OCI-LY3 (cell line): ENCODE measurements around the gene CCS.

Experiments used
- H2AFZ ChIP-seq: fragments of 200-600, 300-600 bp; shearing (Covaris generic); 2 replicates; pipeline ENCODE4 v1.6.0; 2014; ENCODE audit warnings: antibody characterized with exemption, low read depth, low read length
- H3K27ac ChIP-seq: fragments of 200-600, 300-600 bp; sonication (generic); 2 replicates; pipeline ENCODE4 v1.5.1; 2014; ENCODE audit warnings: mild to moderate bottlenecking, low read length, moderate library complexity, mixed read lengths
- H3K27me3 ChIP-seq: fragments of 200-600, 300-600 bp; sonication (generic); 2 replicates; pipeline ENCODE4 v1.6.1; 2014; ENCODE audit warnings: low read depth, low read length, mixed read lengths
- H3K36me3 ChIP-seq: fragments of 200-600, 300-600 bp; sonication (generic); replicated peaks from 2 replicates; pipeline ENCODE3; 2014; ENCODE audit warnings: low read depth, low read length, mixed read lengths
- H3K4me1 ChIP-seq: fragments of 300-600, 200-600 bp; sonication (generic); 2 replicates; pipeline ENCODE4 v1.6.1; 2014; ENCODE audit warnings: low read length, mixed read lengths
- H3K4me2 ChIP-seq: fragments of 200-600, 300-600 bp; sonication (generic); 2 replicates; pipeline ENCODE4 v1.6.1; 2014; ENCODE audit warnings: low read length, mixed read lengths
- H3K4me3 ChIP-seq: fragments of 300-600, 200-600 bp; sonication (generic); 2 replicates; pipeline ENCODE4 v1.5.1; 2014; ENCODE audit warnings: antibody characterized with exemption, mild to moderate bottlenecking, low read length, moderate library complexity
- H3K79me2 ChIP-seq: fragments of 300-600, 200-600 bp; shearing (Covaris generic); 2 replicates; pipeline ENCODE4 v1.6.1; 2014; ENCODE audit warnings: mild to moderate bottlenecking, low read length, mixed read lengths
- H3K9ac ChIP-seq: fragments of 300-600, 200-600 bp; shearing (Covaris generic); 2 replicates; pipeline ENCODE4 v1.6.0; 2014; ENCODE audit warnings: mild to moderate bottlenecking, low read length, moderate library complexity
- H3K9me3 ChIP-seq: fragments of 200-600, 300-600 bp; shearing (Covaris generic); 2 replicates; pipeline ENCODE4 v1.6.1; 2014; ENCODE audit warnings: low read length, mixed read lengths; ENCODE audit not compliant: insufficient read depth
- H4K20me1 ChIP-seq: fragments of 200-600, 300-600 bp; sonication (generic); 2 replicates; pipeline ENCODE4 v1.6.1; 2016; ENCODE audit warnings: low read length, mixed read lengths; ENCODE audit not compliant: insufficient read depth
- EZH2phosphoT487 ChIP-seq: fragments of 200-600 bp; shearing (Covaris generic); IDR thresholded peaks from 2 replicates; pipeline ENCODE4 v1.6.1; 2018; ENCODE audit warnings: antibody characterized with exemption, mixed run types, low read depth
- TF ChIP-seq, protein P1 (sequence below): fragments of 200-600, 300-600 bp; sonication (generic); IDR thresholded peaks from 2 replicates; pipeline ENCODE4 v1.5.1; 2014; ENCODE audit warnings: antibody characterized with exemption, low read length, low read depth

Gene CCS

DNA sequence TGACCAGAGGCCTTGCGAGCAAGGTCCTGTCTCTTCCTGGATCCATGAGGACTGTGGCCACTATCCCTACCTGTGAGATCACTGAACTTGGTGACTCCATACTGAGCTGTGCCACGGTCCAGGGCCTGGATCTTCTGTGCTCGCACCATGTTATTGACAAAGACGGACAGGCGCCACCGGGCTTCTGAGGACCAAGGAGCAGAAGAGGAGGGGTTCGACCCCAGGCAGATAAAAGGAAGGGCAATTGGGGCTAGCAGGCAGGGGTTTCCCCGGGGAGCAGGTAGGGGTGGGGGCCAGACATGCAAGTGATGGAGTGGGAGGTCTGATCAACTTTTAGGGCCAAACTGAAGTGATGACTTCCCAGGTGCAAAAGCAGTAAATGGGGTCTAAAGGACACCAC lies 26.8 kb upstream of the CCS start:
- Histone ChIP-seq H3K27ac (no peak overlapping the region), H3K4me1 (no peaks in the 10 kb centered on the region), H3K79me2 (no peaks in the 10 kb centered on the region), H4K20me1 (no peaks in the 10 kb centered on the region), H3K4me2 (no peak overlapping the region), H2AFZ (no peak overlapping the region), H3K9ac (no peak overlapping the region), H3K36me3 (no peaks in the 10 kb centered on the region), H3K4me3 (no peak overlapping the region), H3K27me3 (0 out of 2 replicates have a peak, but pooled peaks cover 5% of the 10 kb centered on the region), H3K9me3 (no peaks in the 10 kb centered on the region)
- TF ChIP-seq, protein P1, sequence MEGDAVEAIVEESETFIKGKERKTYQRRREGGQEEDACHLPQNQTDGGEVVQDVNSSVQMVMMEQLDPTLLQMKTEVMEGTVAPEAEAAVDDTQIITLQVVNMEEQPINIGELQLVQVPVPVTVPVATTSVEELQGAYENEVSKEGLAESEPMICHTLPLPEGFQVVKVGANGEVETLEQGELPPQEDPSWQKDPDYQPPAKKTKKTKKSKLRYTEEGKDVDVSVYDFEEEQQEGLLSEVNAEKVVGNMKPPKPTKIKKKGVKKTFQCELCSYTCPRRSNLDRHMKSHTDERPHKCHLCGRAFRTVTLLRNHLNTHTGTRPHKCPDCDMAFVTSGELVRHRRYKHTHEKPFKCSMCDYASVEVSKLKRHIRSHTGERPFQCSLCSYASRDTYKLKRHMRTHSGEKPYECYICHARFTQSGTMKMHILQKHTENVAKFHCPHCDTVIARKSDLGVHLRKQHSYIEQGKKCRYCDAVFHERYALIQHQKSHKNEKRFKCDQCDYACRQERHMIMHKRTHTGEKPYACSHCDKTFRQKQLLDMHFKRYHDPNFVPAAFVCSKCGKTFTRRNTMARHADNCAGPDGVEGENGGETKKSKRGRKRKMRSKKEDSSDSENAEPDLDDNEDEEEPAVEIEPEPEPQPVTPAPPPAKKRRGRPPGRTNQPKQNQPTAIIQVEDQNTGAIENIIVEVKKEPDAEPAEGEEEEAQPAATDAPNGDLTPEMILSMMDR: no peak
- TF ChIP-seq EZH2phosphoT487: no peak

DNA sequence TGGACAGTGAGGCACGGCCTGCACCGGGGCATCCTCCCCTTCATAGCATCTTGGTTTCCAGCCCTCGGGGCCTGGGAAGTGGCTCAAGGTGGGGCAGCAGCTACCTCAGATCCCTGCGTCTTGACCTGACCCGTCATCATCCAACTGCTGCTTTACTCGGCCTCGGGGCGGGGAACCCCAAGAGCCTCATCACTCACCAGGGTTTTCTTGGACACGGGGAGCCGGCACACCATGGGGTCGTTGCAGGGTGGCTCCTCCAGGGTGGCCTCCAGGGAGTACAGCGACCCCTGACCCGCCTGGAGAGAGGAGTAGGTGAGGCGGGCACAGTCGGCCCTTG lies 25.2 kb upstream of the CCS start:
- Histone ChIP-seq H3K27ac (no peak overlapping the region), H3K9ac (no peak overlapping the region), H2AFZ (no peak overlapping the region), H3K27me3 (0 out of 2 replicates have a peak, but pooled peaks cover 5% of the 10 kb centered on the region), H3K79me2 (no peaks in the 10 kb centered on the region), H4K20me1 (no peaks in the 10 kb centered on the region), H3K4me1 (no peaks in the 10 kb centered on the region), H3K4me3 (no peak overlapping the region), H3K36me3 (no peaks in the 10 kb centered on the region), H3K4me2 (no peak overlapping the region), H3K9me3 (no peaks in the 10 kb centered on the region)
- TF ChIP-seq, protein P1: no peak
- TF ChIP-seq EZH2phosphoT487: no peak

DNA sequence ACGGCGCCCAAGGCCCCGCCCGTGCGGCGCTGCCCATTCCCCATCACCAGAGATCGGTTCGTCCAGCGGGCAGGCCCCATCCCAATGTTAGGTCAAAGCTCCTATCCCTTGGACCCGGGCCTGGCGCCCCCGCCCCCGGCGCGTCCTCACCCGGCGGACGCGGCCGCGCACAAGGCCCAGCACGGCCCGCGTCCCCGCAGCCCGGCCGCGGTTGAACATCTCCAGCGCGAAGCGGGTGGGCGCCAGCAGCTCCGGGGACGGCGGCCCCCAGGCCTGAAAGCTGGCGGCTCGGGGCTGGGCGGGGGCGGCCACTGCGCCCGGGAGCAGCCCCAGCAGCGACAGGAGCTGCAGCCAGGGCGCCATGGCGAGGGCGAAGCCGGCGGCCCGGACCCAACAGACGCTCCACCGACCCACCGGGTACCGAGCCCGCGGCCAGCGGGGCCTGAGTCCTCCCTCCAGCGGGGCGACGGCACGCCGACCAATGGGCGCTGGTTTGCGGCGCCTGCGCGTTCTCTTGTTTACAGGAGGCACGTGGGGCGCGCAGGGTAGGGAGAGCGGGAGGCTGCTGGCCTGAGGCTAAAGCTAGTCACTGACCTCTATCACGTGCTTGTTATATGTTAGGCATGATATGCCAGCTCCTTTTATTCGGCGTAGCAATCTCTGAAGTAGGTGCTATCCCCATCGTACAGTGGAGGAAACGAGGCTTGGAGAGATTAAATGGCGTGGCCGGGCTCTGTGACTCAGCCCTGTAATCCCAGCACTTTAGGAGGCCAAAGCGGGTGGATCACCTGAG lies 24.7 kb upstream of the CCS start, which contains the start of gene CTSF:
Gene CTSF, minus strand, starts transcription at position 483 of the 793 bp plus-strand sequence. Its CDS starts 120 bp downstream, at position 363.
- no peaks in the 10 kb centered on the region for H3K79me2 ChIP-seq
- H3K4me1 ChIP-seq: no peaks in the 10 kb centered on the region
- H3K27ac ChIP-seq: no peak within 1 kb of the TSS
- H3K9me3 ChIP-seq: no peaks in the 10 kb centered on the region
- no peaks in the 10 kb centered on the region for H4K20me1 ChIP-seq
- no peak within 1 kb of the TSS for H3K4me2 ChIP-seq
- TF ChIP-seq, protein P1: no peak
- TF ChIP-seq EZH2phosphoT487: no peak
- H3K9ac ChIP-seq: no peak within 1 kb of the TSS
- H3K27me3 ChIP-seq: 0 out of 2 replicates have a peak, but pooled peaks cover 5% of the 10 kb centered on the region
- no peak within 1 kb of the TSS for H3K4me3 ChIP-seq
- no peaks in the 10 kb centered on the region for H3K36me3 ChIP-seq
- no peak within 1 kb of the TSS for H2AFZ ChIP-seq

DNA sequence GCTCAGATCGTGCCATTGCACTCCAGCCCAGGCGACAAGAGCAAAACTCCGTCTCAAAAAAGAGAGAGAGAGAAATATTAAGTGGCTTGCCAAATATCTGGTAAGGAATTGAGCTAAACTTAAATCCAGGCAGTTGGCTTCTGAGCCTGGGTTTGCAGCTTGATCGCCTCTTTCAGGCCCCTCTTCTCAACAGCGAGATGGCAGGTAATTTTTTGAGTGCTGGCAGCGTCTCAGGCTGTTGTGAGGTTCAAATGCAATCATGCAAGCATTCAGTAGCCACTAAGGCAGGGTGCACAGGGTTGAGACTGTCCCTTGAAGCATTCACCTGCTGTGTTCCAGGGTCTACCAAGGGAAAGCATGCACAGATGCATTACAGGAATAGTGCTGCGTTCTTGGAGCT lies 23.9 kb upstream of the CCS start:
- Histone ChIP-seq H3K9me3 (no peaks in the 10 kb centered on the region), H3K4me3 (no peak overlapping the region), H3K4me1 (no peaks in the 10 kb centered on the region), H3K4me2 (no peak overlapping the region), H3K79me2 (no peaks in the 10 kb centered on the region), H3K27me3 (0 out of 2 replicates have a peak, but pooled peaks cover 5% of the 10 kb centered on the region), H4K20me1 (no peaks in the 10 kb centered on the region), H3K9ac (no peak overlapping the region), H3K27ac (no peak overlapping the region), H2AFZ (no peak overlapping the region), H3K36me3 (no peaks in the 10 kb centered on the region)
- TF ChIP-seq, protein P1: no peak
- TF ChIP-seq EZH2phosphoT487: no peak
